Measurements from ENCODE around the gene ECHDC1.
A peak's percentile ranks its signal among the peaks of the same experiment; 100 is the strongest.
"Not testable (repeated sequence)": the region's sequence is repeated elsewhere in the genome, so short reads cannot be mapped to it uniquely, and the experiment has no call there.

Gene ECHDC1, protein sequence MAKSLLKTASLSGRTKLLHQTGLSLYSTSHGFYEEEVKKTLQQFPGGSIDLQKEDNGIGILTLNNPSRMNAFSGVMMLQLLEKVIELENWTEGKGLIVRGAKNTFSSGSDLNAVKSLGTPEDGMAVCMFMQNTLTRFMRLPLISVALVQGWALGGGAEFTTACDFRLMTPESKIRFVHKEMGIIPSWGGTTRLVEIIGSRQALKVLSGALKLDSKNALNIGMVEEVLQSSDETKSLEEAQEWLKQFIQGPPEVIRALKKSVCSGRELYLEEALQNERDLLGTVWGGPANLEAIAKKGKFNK
- 19.1 to 37.9 (median 23.8) reads per million in 4 donors for total RNA-seq

DNA sequence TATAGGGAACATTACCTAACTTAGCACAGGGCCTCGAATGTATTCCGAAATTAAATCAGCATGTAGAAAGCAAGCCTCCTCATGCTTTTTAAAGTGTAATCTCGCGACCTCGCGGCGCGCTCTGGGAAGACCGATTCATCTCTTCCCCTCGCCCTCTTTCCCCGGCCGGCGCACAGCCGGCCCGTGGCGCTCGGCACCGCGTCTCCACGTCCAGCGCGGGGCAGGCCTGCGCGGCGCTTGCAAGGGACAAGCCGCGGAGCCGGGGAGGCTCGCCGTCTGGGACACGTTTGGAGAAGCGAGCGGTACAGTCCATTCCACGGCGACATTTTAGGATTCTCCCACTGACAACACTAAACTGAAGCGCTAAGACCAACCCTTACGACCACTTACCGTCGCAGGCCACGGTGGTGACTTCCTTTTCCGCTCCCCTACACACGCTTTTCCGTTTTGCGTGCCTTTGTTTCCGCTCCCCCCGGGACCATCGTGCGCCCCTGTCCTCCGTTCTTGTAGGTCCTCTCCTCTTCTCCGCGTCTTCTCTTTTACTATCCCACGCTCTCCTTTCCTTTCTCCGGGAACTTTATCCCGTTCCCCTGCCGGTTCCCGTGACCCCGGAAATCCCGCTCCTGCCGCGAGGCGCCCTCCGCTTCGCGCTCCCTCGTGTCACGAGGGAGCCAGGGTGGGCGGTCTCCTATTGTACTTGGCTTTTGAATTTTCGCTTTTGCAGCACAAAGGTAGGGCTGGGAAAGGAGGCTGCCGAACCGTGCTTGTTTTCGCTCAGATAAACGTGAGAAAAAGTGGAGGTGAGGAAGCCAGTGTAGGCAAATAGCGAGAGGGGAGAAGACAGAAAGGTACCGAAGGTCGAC is at the start of gene ECHDC1:
Gene ECHDC1 (minus strand): TSS at position 664 of the 863 bp plus-strand sequence. CDS start 12,581 bp downstream, outside the sequence.
- DNase-seq: peak; percentile 17 to 86 (median 42)

DNA sequence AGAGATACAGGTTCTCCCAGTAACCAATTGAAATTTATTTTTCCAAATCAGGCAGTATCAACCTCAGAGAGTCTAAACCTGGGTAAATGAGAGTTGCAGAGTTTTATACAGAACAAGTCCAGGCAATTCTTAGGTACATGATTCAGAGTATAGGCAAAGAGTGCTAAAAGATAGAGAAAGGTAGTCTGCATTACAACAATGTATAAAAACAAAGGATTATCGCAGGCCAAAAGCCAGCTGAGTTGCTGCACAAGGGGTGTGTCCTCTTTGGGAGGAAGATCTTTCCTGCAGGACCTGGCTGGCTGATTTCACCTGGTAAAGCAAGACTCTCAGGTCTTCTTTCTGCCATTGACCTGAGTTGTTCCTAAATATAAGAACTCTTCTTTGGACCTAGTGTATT is 48.9 kb upstream of the ECHDC1 start:
- DNase-seq: no peak

DNA sequence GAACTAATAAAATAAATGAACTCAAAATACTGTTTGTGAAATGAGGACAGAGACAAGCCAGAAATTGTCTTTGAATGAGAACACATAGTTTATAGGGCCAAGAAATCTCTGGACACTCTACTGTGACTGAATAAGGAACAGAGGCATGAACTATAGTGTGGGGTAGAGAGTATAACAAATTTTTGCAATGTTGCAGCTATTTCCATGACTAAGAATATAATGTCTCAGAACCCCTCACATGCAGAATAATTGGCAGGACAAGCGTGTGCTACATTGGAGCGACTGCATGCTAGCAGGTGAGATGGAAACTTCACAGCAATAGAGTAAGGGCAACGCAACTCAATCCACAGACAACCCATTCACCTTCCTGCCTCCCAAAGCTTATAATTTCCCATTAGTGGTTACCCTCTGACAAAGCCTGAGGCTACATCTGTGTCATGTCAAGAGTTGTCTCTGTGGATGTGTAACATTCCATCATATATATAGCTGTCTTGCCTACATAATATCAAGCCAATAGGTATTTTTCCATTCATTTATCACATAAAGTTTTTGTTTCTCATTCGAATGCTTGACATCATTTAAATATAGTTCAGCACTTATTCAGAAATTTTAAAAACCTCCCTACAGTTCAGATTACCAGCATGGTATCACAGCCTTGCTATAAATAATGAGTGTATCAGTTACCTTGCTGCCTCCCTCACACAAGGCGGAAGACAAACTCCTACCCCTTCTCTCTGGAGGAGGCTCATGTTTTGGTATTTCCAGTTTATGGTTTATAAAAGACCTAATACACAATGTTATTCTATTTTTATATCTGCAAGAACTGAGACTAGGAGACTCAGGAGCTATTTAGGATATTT is 47.9 kb upstream of the ECHDC1 start:
- DNase-seq: no peak

DNA sequence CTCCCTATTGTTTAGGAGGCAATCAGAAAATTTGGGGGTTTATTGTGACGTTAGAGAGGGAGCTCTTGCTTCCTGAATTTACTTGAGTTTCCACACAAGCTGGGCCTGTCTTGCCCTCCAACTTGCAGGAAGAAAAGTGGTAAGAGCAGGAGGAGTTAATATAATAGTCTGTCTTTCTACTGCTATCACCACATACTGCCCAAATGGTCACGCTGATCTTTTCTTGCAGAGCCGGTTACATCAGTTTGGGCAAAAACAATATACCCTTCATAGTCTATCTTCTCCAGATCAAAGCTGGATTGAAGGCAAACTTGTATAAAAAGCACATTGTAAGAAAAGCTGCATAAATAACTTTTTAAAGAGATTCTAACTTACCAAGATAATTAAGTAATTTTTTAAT is 46.3 kb upstream of the ECHDC1 start:
- DNase-seq: no peak

DNA sequence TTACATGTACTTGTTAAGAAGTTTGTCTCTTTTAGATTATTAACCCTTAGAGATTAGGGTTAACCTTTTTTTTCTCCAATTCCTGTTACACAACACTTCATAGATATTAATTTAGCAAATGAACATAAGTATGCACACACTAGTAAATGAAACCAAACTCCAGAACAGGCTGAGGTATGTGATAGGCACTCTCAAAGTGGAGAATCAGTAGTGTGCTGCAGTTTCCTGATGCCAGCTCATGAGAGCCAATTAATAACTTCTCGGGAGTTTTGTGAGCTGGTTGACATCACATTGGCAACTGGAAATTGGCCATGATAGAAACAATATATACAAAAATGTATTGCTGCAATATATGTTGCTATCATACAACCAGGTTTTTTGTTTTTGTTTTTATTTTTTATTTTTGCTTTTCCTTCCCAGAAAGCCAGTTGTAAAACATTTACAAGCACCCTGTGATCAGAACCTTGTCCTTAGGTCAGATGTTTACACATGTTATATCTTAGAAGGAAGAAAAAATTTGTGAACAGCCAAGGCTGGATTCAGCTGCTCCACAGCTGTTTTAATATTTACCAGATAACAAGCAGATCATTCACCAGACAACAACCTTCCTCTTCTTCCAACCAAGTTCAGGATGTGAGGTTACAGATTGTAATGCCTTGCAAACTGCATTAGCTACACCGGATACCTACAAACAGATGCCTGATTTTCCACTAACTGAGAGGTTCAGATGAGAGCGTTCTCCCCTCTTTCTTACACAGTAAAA is 42.4 kb upstream of the ECHDC1 start:
- no peak for DNase-seq

DNA sequence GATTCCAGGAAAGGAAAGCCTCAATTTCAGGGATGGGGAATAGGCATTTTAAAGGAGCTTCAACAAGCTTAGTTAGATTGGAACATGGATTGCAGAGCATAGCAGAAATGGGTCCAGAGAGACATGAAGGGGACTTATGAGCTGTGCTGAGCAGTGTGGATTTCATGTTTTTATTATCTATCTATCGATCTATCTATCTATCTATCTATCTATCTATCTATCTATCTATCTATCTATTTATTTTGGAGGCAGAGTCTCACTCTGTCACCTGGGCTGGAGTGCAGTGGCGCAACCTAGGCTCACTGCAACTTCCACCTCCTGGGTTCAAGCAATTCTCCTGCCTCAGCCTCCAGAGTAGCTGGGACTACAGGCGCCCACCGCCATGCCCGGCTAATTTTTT is 41.4 kb upstream of the ECHDC1 start:
- not testable (repeated sequence) for DNase-seq

DNA sequence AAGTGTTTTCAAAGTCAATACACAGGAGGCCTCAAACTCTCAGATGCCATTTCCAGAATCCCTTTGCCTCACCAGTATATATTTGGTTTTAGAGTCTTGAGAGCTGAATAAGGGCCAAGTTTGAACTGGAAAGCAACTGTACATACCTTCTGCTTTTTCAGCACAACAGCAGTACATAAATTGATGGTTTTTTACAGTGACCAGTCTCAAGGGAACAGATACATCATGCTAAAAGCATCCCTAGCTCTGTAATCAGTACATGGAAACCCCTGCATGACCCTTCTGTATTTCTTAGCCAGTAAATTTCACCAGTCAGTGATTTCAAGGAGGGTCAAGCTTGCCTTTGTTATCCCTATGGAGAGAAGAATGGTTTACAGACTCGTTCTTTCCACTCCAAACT is 40.6 kb upstream of the ECHDC1 start:
- no peak for DNase-seq

DNA sequence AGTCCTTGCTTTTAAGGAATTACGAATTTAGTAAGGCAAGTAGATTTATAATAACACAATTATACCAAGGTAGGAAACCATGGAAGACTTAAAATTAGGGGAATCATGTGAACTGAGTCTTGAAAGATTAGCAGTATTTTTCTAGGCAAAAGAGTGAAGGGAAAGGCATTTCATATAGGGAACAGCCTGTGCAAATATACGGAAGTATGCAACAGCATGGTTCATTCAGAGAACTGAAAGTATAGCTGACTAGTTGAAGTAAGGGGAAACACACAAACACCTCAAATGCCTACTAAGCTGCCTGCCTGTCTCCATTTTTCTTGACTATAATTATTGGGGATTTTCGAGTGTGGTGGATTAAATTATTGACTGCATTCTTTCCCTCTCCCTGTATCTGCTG is 39.0 kb upstream of the ECHDC1 start:
- no peak for DNase-seq

DNA sequence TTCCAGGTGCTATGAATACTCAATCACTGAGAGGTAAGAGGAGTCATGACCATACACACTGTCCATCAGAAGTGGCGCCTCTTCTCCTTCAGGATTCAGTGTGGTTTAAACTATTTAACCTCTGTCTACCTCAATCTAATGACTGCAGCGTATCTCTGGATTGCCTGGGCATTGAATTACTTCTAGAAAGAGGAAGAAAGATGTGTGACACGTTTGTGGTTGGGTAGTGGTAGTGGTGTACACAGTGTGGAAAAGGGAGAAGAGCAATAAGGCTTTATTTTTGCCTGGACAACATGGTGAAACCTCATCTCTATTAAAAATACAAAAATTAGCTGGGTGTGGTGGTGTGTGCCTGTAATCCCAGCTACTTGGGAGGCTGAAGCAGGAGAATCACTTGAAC is 38.0 kb upstream of the ECHDC1 start:
- no peak for DNase-seq

DNA sequence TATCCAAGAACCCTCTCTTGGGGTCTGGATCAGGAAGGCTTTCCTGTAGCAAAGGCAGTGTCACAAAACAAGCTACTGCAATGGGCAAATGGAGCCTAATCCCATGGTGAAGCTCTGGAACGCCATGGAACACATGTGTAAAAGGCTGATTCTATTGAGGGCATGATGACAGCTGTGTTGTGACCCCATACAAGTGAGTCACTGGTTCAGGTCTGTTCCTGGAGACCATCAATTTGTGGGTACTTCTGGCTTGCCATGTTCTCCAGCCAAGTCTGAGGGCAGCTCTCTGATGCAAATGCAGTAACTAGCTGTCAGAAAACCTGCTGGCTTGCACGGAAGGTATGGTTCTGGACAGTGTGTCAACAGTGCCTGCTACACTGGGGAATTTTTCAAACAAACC is 33.3 kb upstream of the ECHDC1 start:
- DNase-seq: no peak

DNA sequence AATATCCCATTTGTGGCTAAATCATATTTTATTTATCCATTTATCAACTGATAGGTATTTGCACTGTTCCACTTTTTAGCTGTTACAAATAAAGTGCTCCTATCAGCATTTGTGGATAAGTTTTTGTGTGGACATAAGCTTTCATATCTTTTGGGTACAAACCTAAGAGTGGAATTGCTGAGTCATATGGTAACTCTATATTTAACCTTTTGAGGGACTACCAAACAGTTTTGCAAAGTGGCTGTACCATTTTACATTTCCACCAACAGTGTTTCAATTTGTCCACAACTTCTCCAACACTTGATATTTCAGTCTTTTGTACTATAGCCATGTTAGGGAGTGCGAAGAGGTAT is 23.6 kb upstream of the ECHDC1 start:
- DNase-seq: no peak

DNA sequence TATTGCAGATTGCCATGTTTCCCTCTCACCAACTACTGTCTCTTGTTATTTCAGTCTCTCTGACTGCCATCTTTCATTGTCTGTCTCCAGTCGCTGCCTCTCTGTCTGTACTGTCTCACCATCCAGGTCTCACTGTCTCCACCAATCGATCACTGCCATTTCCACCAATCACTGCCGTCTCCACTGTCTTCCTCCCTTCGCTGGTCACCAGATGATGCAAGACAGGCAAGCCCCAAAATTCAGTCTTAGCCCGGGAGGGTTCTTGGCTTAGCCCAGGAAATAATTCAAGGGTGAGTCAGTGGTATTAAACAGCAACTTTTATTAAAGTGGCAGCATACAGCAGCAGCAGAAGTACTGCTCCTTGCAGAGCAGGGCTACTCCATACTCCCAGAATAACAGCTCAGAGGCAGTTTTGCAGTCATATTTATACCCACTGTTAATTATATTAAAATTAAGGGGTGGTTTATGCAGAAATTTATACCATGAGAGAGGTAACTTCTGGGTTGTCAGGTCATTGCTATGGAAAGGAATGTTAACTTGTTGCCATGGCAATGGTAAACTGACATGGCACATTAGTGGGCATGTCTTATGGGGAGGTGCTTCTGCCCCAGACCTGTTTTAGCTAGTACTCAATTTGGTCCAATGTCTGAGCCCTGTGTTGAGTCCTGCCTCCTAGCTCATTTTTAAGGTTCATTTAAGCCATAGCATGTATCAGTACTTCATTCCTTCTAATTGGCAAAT is 23.0 kb upstream of the ECHDC1 start:
- DNase-seq: no peak

DNA sequence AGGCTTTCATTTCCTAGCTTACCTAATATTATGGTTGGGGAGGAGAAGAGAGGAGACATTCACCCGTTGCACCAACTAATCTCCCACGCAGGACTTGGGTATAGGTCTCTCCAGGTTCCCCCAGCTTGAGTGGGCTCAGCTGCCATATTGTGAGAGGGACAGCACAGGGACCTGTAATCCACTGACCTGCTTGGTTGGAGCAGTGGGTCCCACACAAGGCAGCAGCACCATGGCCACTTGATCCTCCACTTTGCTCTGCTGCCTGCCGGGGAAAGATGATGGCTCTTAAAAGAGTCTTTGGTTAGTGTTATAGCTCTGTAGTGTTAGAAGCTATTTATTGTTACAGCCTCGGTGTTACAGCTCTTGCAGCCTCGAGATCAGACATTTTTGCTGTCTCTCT is 22.5 kb upstream of the ECHDC1 start:
- no peak for DNase-seq

DNA sequence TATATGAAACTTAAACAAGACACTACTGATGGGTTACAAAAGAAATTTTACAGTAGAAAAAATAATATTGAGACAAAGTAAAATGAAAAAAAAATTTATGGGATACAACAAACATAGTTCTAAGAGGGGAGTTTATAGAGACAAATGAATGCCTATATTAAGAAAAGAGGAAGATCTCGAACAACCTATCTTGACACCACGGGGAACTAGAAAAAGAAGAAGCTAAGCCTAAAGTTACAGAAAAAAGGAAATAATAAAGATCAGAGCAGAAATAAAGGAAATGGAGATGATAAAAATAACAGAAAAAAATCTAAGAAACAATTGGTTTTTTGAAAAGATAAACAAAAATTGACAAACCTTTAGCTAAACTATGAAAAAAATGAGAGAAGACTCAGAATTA is 9.1 kb upstream of the ECHDC1 start:
- DNase-seq: no peak

DNA sequence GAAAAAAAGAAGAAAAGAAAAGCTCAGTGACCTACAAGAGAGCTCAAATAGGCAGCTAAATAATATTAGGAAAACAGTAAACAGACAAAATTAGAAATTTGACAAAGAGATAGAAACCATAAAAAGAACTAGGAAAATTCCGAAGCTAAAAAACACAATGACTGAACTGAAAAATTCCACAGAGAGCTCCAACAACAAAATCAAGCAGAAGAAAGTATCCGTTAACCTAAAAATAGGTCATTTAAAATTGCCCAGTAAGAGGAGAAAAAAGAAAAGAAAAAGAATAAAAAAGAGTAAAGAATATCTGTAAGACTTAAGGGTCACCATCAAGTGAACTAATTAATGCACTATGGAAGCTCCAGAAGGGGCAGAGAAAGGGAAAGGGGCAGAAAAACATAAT is 6.6 kb upstream of the ECHDC1 start:
- no peak for DNase-seq

DNA sequence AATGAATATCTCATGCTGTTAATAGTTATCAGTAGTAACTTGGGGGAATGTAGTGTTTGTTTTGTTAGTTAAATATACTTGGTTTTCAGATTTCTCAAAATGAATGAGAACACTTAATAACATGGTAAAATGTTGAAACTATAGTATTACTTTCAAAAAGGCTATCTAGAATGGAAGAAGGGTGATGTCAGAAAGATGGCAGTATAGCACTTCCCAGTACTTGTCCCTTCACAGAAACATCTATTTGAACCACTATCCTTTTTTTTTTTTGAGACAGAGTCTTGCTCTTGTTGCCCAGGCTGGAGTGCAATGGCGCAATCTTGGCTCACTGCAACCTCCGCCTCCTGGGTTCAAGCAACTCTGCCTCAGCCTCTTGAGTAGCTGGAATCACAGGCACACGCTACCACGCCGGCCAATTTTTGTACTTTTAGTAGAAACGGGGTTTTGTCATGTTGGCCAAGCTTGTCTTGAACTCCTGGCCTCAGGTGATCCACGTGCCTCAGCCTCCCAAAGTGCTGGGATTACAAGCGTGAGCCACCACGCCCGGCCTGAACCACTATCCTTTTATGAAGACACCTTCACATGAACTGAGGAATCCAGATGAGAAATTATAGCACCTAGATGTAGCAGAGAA is 4.7 kb upstream of the ECHDC1 start:
- DNase-seq: no peak

DNA sequence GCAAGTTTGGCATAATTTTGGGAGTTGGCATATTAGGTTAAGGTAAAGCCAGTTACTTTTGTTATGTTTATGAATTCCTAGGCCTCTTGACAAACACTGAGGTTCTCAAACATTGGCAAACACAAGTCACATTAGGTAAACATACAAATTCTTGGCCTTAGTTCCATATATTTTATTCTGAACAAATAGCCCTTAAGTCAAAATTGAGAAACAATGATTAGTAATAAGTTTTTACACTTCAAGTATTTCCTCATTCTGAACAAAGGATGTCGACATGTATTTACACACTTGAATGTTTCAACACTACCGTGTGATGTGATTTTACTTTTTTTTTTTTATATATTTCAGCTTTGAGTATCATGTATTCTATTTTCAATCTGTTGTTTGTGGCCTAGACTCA is 3.8 kb upstream of the ECHDC1 start:
- DNase-seq: no peak

DNA sequence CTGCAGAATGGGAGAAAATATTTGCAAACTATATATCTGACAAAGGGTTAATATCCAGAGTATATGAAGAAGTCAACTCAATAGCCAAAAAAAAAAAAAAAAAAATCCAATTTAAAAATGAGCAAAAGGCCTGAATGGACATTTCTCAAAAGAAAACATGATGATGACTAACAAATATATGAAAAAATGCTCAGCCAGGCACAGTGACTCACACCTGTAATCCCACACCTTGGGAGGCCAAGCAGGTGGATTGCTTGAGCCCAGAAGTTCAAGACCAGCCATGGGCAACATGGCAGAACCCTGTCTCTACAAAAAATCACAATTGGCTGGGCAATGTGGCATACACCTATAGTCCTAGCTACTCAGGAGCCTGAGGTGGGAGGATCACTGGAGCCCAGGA is 2.1 kb upstream of the ECHDC1 start:
- DNase-seq: no peak

DNA sequence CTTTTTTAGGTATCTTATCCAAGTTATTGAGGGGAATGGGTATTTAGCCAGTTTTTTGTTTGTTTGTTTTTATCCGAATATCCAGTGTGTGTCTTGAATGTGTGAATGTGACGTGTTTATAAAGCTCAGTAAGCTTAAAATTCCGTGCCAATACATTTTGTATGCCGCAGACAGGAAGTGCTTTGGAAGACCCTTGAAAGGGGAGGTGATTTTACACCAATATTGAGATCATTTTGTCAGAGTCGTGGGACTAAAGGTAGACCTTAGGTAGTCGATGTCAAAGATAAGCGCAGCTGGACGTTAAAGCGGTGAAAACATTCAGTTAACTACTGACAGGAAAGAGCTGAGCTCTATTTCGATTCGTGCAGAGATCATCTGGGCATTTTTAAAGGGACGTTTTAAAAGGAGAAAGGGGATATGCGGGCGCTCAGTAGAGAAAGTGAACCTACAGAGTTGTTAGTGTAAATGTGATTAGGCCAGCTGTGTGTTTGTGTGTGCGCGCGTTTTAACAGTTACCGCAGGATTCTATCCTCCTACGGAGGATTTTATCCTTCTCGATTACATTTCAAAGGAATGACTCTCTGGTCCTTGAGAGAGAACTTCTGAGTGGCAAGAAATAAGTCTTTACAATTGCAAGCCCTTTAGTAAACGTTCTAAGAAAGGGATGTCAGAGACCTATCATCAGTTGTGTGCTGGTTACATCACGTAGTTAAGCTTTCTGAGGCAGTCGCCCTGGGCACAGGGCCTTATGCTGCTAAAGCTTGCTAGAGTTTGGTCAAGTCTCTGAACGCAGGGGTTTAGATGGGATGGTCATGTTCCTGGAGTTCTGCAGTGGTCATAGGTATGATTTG is 625 bp upstream of the ECHDC1 start:
- DNase-seq: peak in 1 of 5 donors; percentile 3

DNA sequence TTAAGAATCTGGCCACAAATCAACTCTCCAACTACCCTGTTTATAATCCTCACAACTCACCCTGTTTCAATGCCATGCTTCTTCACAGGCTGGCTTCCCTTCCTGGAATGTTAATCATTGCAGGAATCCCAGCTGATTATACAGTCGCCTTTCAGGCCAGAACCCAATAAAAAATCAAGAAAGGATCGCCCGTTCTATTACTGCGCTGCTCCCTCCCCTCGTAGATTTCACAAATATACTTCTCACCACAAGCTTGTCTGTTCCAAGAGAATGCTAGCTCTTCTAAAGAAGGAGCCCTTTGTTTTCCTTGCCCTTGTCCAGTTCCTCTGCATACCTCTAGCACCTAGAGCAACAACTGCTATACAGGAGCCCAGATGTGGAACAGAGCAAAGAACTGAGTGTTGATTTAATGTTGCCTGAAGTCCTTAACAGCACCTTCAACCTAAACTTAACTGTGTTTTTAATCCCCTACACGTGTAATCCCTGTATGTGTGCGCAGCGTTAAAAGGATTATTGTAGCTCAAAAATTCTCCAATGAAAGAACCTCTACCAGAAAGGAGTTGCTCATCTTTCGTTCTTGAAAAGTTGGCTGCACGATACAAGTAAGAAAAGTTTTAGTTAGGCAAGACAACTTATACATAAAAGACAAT is 988 bp downstream of the ECHDC1 start:
- DNase-seq: no peak

Data from T-helper 1 cell (primary cell).